A549 (cell line): ENCODE data around the gene MAMSTR. TPM values are rescaled to one million over a fixed set of nuclear protein-coding genes. Genes with fewer than 3 reads are reported as not detected.

ENCODE experiments used
- ATAC-seq, 2 experiments: fragments of 200-7000 bp in 1 of 2; fragments of >200 bp in 1 of 2; cut with Nextera tagmentation in 1 of 2; cut with Tn5 transposase in 1 of 2; 3 replicates each; pipeline versions ENCODE4 v1.8.0 to v1.9.1; 2018 to 2020; ENCODE audit warnings: mild to moderate bottlenecking in 1 of 2, moderate library complexity in 1 of 2
- CTCF ChIA-PET: fragments of 300-600 bp; sonication (Branson Sonifier 250); formaldehyde crosslinking; extraction: SDS; loops from one replicate; lab custom pipeline; 2021; ENCODE audit warnings: antibody characterized with exemption, inconsistent platforms; lab: Yijun Ruan, JAX
- POLR2A ChIA-PET: fragments of 350-600 bp; formaldehyde crosslinking; extraction: SDS; loops from one replicate; lab custom pipeline; 2021; ENCODE audit warnings: antibody characterized with exemption, inconsistent platforms; lab: Yijun Ruan, JAX
- DNase-seq, 2 experiments: peaks; one replicate each; pipeline versions ENCODE4 v3.0.0 to v3.0.0-alpha.2; 2011 to 2016; ENCODE audit warnings: low read depth in 1 of 2, low spot score in 1 of 2
- FAIRE-seq: peaks from 2 replicates; lab custom pipeline; 2011; peaks lifted over from hg19 to GRCh38; lab: Jason Lieb, UNC
- H3K27ac ChIP-seq, 2 experiments: fragments of >200 bp; sonication (Bioruptor Twin); formaldehyde crosslinking; 3 replicates each; pipeline ENCODE4 v1.5.1; 2016 to 2017
- H3K4me1 ChIP-seq: fragments of >200 bp; sonication (Bioruptor Twin); formaldehyde crosslinking; 3 replicates; pipeline ENCODE4 v1.6.1; 2016
- H3K4me2 ChIP-seq: fragments of >200 bp; sonication (Bioruptor Twin); formaldehyde crosslinking; 3 replicates; pipeline ENCODE4 v1.6.1; 2016
- H3K4me3 ChIP-seq: fragments of >200 bp; sonication (Bioruptor Twin); formaldehyde crosslinking; 3 replicates; pipeline ENCODE4 v1.5.1; 2016
- H3K9me3 ChIP-seq: fragments of >200 bp; sonication (Bioruptor Twin); formaldehyde crosslinking; 3 replicates; pipeline ENCODE4 v1.6.1; 2016
- CBX2 ChIP-seq: fragments of 200-600 bp; sonication (generic); IDR thresholded peaks from 2 replicates; pipeline ENCODE4 v1.6.1; 2016; ENCODE audit warnings: low read depth, mild to moderate bottlenecking, borderline replicate concordance
- CBX8 ChIP-seq: fragments of 200-600 bp; sonication (generic); IDR thresholded peaks from 2 replicates; pipeline ENCODE4 v1.6.1; 2016
- CHD4 ChIP-seq: fragments of 200-600 bp; sonication (generic); IDR thresholded peaks from 2 replicates; pipeline ENCODE4 v1.6.1; 2016; ENCODE audit warnings: antibody characterized with exemption, mild to moderate bottlenecking, borderline replicate concordance
- EHF ChIP-seq: fragments of 250-450 bp; sonication (Bioruptor Pico); IDR thresholded peaks from 2 replicates; pipeline ENCODE4 v1.5.0; 2020; ENCODE audit warnings: mild to moderate bottlenecking
- EHMT2 ChIP-seq: fragments of 200-600 bp; sonication (generic); IDR thresholded peaks from 2 replicates; pipeline ENCODE4 v1.6.1; 2016; ENCODE audit warnings: antibody characterized with exemption, low read depth, mild to moderate bottlenecking, moderate library complexity
- FOSL2 ChIP-seq, 2 experiments: fragments of 450-650 bp in 1 of 2; fragments of >200 bp in 1 of 2; sonication (Bioruptor Twin) in 1 of 2; formaldehyde crosslinking; IDR thresholded peaks; 2 replicates each; pipeline versions ENCODE4 v1.5.0 to v1.6.1; 2016 to 2020; ENCODE audit warnings: mild to moderate bottlenecking in 1 of 2, moderate library complexity in 1 of 2
- JUNB ChIP-seq: fragments of >200 bp; sonication (Bioruptor Twin); formaldehyde crosslinking; IDR thresholded peaks from 2 replicates; pipeline ENCODE4 v1.6.1; 2016
- MAFK ChIP-seq: fragments of 450-650 bp; IDR thresholded peaks from 2 replicates; pipeline ENCODE4 v1.6.1; 2014; ENCODE audit not compliant: partially characterized antibody
- MAZ ChIP-seq: fragments of 150-350 bp; IDR thresholded peaks from 2 replicates; pipeline ENCODE4 v1.6.1; 2014; ENCODE audit warnings: antibody characterized with exemption, low read depth, low read length, borderline replicate concordance
- NPAS2 ChIP-seq: fragments of 250-450 bp; sonication (Bioruptor Pico); IDR thresholded peaks from 2 replicates; pipeline ENCODE4 v1.8.0; 2022; ENCODE audit warnings: mild to moderate bottlenecking, moderate library complexity, borderline replicate concordance
- RAD21 ChIP-seq, 2 experiments: fragments of >200 bp in 1 of 2; sonication (Bioruptor Twin) in 1 of 2; formaldehyde crosslinking in 1 of 2; IDR thresholded peaks in 1 of 2; conservative IDR thresholded peaks in 1 of 2; 2 replicates in 1 of 2; 3 replicates in 1 of 2; pipeline ENCODE4 v1.6.1; 2012 to 2018; ENCODE audit warnings: inconsistent platforms in 1 of 2
- RFX5 ChIP-seq: fragments of 450-650 bp; IDR thresholded peaks from 2 replicates; pipeline ENCODE4 v1.7.1; 2014; ENCODE audit warnings: antibody characterized with exemption, mild to moderate bottlenecking, moderate library complexity
- SMC3 ChIP-seq: fragments of >200 bp; sonication (Bioruptor Twin); formaldehyde crosslinking; IDR thresholded peaks from 3 replicates; pipeline ENCODE4 v1.6.1; 2018; ENCODE audit warnings: inconsistent platforms
- ZNF302 ChIP-seq: fragments of 250-450 bp; sonication (Bioruptor Pico); IDR thresholded peaks from 2 replicates; pipeline ENCODE4 v1.9.0; 2021; ENCODE audit warnings: inconsistent platforms, mild to moderate bottlenecking, moderate library complexity
- WGBS: methylation state at CpG from one replicate; pipeline ENCODE4 v1.1.6; 2017; ENCODE audit errors: missing lambda C conversion rate; 5-methylcytosine and 5-hydroxymethylcytosine counted together
- polyA plus RNA-seq, 4 experiments: library from polyadenylated mRNA; depleted of rRNA in 3 of 4; stranded (reverse); fragments of >200 nt; fragmentation: RNase III in 1 of 4; extraction: RNeasy Plus Mini Kit Qiagen cat#74134 plus additional on column Dnase treatment in 1 of 4; gene quantifications; 2 replicates in 3 of 4; 3 replicates in 1 of 4; pipeline ENCODE4 v1.2.3, GENCODE V29; 2011 to 2017
- TF ChIP-seq, protein P1 (sequence below): fragments of >200 bp; sonication (Bioruptor Twin); formaldehyde crosslinking; IDR thresholded peaks from 3 replicates; pipeline ENCODE4 v1.5.1; 2016
- TF ChIP-seq, protein P2 (sequence below): fragments of 250-450 bp; sonication (Bioruptor Pico); IDR thresholded peaks from 2 replicates; pipeline ENCODE4 v1.5.0; 2021; ENCODE audit warnings: mild to moderate bottlenecking, moderate library complexity, borderline replicate concordance
- TF ChIP-seq, protein P3 (sequence below): fragments of 250-450 bp; sonication (Bioruptor Pico); IDR thresholded peaks from 2 replicates; pipeline ENCODE4 v1.5.0; 2020; ENCODE audit warnings: low read depth, mild to moderate bottlenecking, moderate library complexity
- TF ChIP-seq, protein P4 (sequence below): fragments of 150-350 bp; IDR thresholded peaks from 2 replicates; pipeline ENCODE4 v1.6.1; 2014; ENCODE audit warnings: low read depth, mild to moderate bottlenecking, low read length

MAMSTR gene
- polyA plus RNA-seq, 2 of the 4 experiments (the other 2 are of a cell fraction): 0.44 to 0.52 TPM

DNA sequence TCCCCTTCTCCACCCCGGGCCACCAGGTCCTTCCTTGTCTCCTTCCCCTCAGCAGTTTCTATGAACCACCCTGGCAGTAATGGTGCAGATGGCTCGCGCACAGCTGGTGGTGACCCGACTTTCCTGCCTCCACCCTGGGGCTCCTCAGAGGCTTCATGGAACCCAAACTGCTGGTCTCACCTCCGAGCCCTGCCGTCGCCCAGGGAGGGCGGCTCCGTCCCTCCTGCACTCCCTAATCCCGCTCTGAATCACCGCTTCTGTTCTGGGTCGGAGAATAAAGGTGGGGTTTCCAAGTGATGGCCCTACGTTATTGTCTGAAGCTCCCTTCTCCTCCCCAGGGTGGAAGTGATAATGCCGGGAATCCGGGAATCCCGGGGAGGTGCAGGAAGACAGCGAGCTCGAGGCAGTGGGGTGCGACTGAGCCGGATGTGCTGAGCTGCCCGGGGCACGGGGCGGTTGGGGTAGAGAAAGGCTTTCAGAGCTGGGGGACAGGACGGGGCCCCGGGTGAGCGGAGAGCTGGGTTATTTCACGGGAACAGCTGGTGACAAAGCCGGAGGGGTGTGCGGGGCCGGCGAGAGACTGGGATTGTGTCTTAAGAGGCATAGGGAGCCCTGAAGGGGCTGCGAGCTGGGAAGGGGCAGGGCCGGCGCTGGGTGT is 23.0 kb downstream of the MAMSTR start:
- ChIA-PET CTCF (interaction anchor here (0.7 to 14.0 kb wide), 14 partner anchors 9 to 146 kb away, joined by 3 to 151 read pairs (median 4); partner anchors contain the start of gene CA11), POLR2A (interaction anchor here (0.7 kb wide), 1 partner anchor 17 kb away, joined by 3 read pairs; no protein-coding TSS in a partner anchor)
- H3K4me1 ChIP-seq: peaks cover 3% of the 10 kb centered on the region; the same call in 2 of the 3 replicates
- TF ChIP-seq SMC3: no peak
- TF ChIP-seq NPAS2 (CRISPR knock-in tag): no peak
- TF ChIP-seq, protein P1, sequence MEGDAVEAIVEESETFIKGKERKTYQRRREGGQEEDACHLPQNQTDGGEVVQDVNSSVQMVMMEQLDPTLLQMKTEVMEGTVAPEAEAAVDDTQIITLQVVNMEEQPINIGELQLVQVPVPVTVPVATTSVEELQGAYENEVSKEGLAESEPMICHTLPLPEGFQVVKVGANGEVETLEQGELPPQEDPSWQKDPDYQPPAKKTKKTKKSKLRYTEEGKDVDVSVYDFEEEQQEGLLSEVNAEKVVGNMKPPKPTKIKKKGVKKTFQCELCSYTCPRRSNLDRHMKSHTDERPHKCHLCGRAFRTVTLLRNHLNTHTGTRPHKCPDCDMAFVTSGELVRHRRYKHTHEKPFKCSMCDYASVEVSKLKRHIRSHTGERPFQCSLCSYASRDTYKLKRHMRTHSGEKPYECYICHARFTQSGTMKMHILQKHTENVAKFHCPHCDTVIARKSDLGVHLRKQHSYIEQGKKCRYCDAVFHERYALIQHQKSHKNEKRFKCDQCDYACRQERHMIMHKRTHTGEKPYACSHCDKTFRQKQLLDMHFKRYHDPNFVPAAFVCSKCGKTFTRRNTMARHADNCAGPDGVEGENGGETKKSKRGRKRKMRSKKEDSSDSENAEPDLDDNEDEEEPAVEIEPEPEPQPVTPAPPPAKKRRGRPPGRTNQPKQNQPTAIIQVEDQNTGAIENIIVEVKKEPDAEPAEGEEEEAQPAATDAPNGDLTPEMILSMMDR: no peak
- TF ChIP-seq EHF (CRISPR knock-in tag): no peak
- TF ChIP-seq MAZ: no peak
- TF ChIP-seq RFX5: no peak
- TF ChIP-seq MAFK: no peak
- TF ChIP-seq EHMT2: no peak
- TF ChIP-seq CBX2: no peak
- TF ChIP-seq CBX8: no peak
- TF ChIP-seq, protein P2, sequence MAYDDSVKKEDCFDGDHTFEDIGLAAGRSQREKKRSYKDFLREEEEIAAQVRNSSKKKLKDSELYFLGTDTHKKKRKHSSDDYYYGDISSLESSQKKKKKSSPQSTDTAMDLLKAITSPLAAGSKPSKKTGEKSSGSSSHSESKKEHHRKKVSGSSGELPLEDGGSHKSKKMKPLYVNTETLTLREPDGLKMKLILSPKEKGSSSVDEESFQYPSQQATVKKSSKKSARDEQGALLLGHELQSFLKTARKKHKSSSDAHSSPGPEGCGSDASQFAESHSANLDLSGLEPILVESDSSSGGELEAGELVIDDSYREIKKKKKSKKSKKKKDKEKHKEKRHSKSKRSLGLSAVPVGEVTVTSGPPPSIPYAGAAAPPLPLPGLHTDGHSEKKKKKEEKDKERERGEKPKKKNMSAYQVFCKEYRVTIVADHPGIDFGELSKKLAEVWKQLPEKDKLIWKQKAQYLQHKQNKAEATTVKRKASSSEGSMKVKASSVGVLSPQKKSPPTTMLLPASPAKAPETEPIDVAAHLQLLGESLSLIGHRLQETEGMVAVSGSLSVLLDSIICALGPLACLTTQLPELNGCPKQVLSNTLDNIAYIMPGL (CRISPR knock-in tag): no peak
- FAIRE-seq (no peak), DNase-seq (no peak), ATAC-seq (no peak)
- no peak overlapping the region for H3K27ac ChIP-seq
- no peaks in the 10 kb centered on the region for H3K9me3 ChIP-seq
- WGBS: 84% methylated on average over 33 of the region's 34 CpGs
- no peak overlapping the region for H3K4me2 ChIP-seq
- H3K4me3 ChIP-seq: no peak overlapping the region

DNA sequence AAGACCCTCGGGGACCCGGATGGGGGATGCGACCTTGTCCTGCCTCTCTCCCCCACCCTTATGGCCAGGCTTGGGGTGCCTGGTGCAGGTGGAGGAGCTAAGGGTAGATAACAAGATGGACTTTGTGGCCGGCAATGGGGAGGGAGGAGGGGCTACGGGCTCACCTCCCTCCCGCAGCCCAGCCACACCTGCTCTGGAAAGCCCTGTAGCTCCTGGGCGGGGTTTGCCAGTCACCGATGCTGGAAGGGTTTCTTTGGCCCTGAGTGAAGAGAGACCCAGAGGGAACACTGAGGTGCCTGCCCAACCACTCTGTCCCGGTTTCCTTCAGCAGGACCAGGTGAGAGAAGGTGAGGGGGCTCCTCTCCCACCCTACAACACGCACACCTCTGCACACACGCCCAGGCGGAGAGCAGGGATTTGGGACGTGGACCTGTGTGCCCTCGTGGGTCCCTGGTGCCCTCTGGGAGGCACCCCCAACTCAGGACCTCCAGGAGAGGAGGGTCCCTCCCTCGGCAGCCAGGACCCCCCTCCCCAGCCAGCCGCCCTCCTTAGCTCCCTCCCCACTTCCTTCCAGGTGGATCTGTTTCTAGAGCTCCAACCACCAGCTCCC is 23.7 kb downstream of the MAMSTR start, which contains the start of gene FUT2:
TSS of gene FUT2 (plus strand) at position 229 of the 610 bp plus-strand sequence. CDS start 6,986 bp downstream, outside the sequence.
- Histone ChIP-seq H3K27ac (no peak within 1 kb of the TSS), H3K4me1 (peaks cover 3% of the 10 kb centered on the region; the same call in 2 of the 3 replicates), H3K9me3 (no peaks in the 10 kb centered on the region), H3K4me3 (no peak within 1 kb of the TSS), H3K4me2 (no peak within 1 kb of the TSS)
- 67% methylated on average over 16 of the region's 16 CpGs for WGBS
- POLR2A ChIA-PET: interaction anchor here (0.7 kb wide), 1 partner anchor 18 kb away, joined by 3 read pairs; no protein-coding TSS in a partner anchor
- ATAC-seq (no peak), DNase-seq (no peak), FAIRE-seq (no peak)
- CTCF ChIA-PET: interaction anchor here (0.8 to 14.0 kb wide), 11 partner anchors 11 to 147 kb away, joined by 3 to 151 read pairs (median 5); partner anchors contain the start of gene CA11
- no peak for TF ChIP-seq CHD4
- TF ChIP-seq, protein P3, sequence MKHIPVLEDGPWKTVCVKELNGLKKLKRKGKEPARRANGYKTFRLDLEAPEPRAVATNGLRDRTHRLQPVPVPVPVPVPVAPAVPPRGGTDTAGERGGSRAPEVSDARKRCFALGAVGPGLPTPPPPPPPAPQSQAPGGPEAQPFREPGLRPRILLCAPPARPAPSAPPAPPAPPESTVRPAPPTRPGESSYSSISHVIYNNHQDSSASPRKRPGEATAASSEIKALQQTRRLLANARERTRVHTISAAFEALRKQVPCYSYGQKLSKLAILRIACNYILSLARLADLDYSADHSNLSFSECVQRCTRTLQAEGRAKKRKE (CRISPR knock-in tag): no peak
- TF ChIP-seq, protein P4, sequence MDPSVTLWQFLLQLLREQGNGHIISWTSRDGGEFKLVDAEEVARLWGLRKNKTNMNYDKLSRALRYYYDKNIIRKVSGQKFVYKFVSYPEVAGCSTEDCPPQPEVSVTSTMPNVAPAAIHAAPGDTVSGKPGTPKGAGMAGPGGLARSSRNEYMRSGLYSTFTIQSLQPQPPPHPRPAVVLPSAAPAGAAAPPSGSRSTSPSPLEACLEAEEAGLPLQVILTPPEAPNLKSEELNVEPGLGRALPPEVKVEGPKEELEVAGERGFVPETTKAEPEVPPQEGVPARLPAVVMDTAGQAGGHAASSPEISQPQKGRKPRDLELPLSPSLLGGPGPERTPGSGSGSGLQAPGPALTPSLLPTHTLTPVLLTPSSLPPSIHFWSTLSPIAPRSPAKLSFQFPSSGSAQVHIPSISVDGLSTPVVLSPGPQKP: no peak
- TF ChIP-seq JUNB: no peak
- no peak for TF ChIP-seq RAD21 (conservative IDR thresholded peaks at IDR 0.05 in 1 of 2, IDR thresholded peaks at IDR 0.05 in 1 of 2)
- no peak for TF ChIP-seq FOSL2 (IDR thresholded peaks at IDR 0.05)
- no peak for TF ChIP-seq FOSL2 (CRISPR knock-in tag; IDR thresholded peaks at IDR 0.05)
- no peak for TF ChIP-seq ZNF302 (CRISPR knock-in tag)
